GM23338 (cell line): ENCODE results near the gene AK4. TPM values are rescaled to one million over a fixed set of nuclear protein-coding genes. Genes with fewer than 3 reads are reported as not detected.

ENCODE experiments used
- ATAC-seq: fragments of 200-7000 bp; cut with Tn5 transposase; 3 replicates; pipeline ENCODE4 v1.9.1; 2020
- DNase-seq: peaks from one replicate; pipeline ENCODE4 v3.0.0-alpha.2; 2015; ENCODE audit warnings: low spot score
- H2AFZ ChIP-seq: fragments of 200-600 bp; sonication (generic); 2 replicates; pipeline ENCODE4 v1.8.0; 2016; ENCODE audit warnings: antibody characterized with exemption, mild to moderate bottlenecking, moderate library complexity
- H3F3A ChIP-seq: fragments of 200-600 bp; sonication (generic); replicated peaks from 2 replicates; pipeline ENCODE4 v1.8.0; 2017; ENCODE audit warnings: antibody characterized with exemption, mixed run types, low read depth
- H3K27ac ChIP-seq: fragments of 200-600 bp; sonication (generic); 2 replicates; pipeline ENCODE4 v1.6.1; 2016; ENCODE audit warnings: low read depth
- H3K27me3 ChIP-seq: fragments of 200-600 bp; sonication (generic); 2 replicates; pipeline ENCODE4 v1.8.0; 2016; ENCODE audit warnings: mild to moderate bottlenecking, mixed run types, moderate library complexity; ENCODE audit not compliant: insufficient read depth
- H3K36me3 ChIP-seq: fragments of 200-600 bp; sonication (generic); 2 replicates; pipeline ENCODE4 v1.8.0; 2016; ENCODE audit warnings: mild to moderate bottlenecking; ENCODE audit not compliant: insufficient read depth
- H3K4me1 ChIP-seq: fragments of 200-600 bp; sonication (generic); 2 replicates; pipeline ENCODE4 v1.8.0; 2016; ENCODE audit warnings: mild to moderate bottlenecking, moderate library complexity; ENCODE audit not compliant: insufficient read depth
- H3K4me2 ChIP-seq: fragments of 200-600 bp; sonication (generic); 2 replicates; pipeline ENCODE4 v1.7.1; 2017; ENCODE audit warnings: mixed run types
- H3K4me3 ChIP-seq: fragments of 200-600 bp; sonication (generic); 2 replicates; pipeline ENCODE4 v1.6.1; 2016; ENCODE audit warnings: mixed run types
- H3K79me2 ChIP-seq: fragments of 200-600 bp; sonication (generic); replicated peaks from 2 replicates; pipeline ENCODE4 v1.8.0; 2017; ENCODE audit warnings: mild to moderate bottlenecking; ENCODE audit not compliant: insufficient read depth
- H3K9me2 ChIP-seq: fragments of 200-600 bp; sonication (generic); 2 replicates; pipeline ENCODE4 v1.8.0; 2017; ENCODE audit not compliant: insufficient read depth
- H4K20me1 ChIP-seq: fragments of 200-600 bp; sonication (generic); replicated peaks from 2 replicates; pipeline ENCODE4 v1.8.0; 2017; ENCODE audit warnings: mild to moderate bottlenecking; ENCODE audit not compliant: insufficient read depth
- H3K27ac Mint-ChIP-seq: 2 replicates; pipeline ENCODE4 v1.8.0; 2020; ENCODE audit warnings: inconsistent platforms, mild to moderate bottlenecking, moderate library complexity, mixed read lengths
- H3K27me3 Mint-ChIP-seq: 3 replicates; pipeline ENCODE4 v1.8.0; 2022; ENCODE audit warnings: low read depth, mild to moderate bottlenecking, moderate library complexity, mixed read lengths, inconsistent platforms; ENCODE audit not compliant: insufficient read depth, poor library complexity
- H3K36me3 Mint-ChIP-seq: 3 replicates; pipeline ENCODE4 v1.8.0; 2021; ENCODE audit warnings: low read depth, mild to moderate bottlenecking, inconsistent platforms, moderate library complexity, mixed read lengths
- H3K4me1 Mint-ChIP-seq: 3 replicates; pipeline ENCODE4 v1.8.0; 2020; ENCODE audit warnings: mild to moderate bottlenecking, inconsistent platforms, mixed read lengths
- H3K4me3 Mint-ChIP-seq: 3 replicates; pipeline ENCODE4 v1.8.0; 2021; ENCODE audit warnings: moderate library complexity, mild to moderate bottlenecking, inconsistent platforms, mixed read lengths
- H3K9me3 Mint-ChIP-seq: 3 replicates; pipeline ENCODE4 v1.8.0; 2020; ENCODE audit warnings: moderate library complexity, mild to moderate bottlenecking, inconsistent platforms, mixed read lengths
- CTCF ChIP-seq, 2 experiments: fragments of 200-600 bp in 1 of 2; sonication (generic) in 1 of 2; conservative IDR thresholded peaks; 2 replicates each; pipeline versions ENCODE4 v1.5.1 to v1.6.1; 2016 to 2017; ENCODE audit warnings: antibody characterized with exemption in 2 of 2, low read depth in 2 of 2, mild to moderate bottlenecking in 2 of 2, moderate library complexity in 1 of 2
- ETS1 ChIP-seq: IDR thresholded peaks from 2 replicates; pipeline ENCODE4 v1.6.1; 2016; ENCODE audit warnings: antibody characterized with exemption
- EZH2 ChIP-seq: fragments of 200-600 bp; sonication (generic); IDR thresholded peaks from one replicate; pipeline ENCODE4 v1.8.0; 2017; ENCODE audit warnings: antibody characterized with exemption, mild to moderate bottlenecking, low read depth; ENCODE audit not compliant: unreplicated experiment
- EZH2phosphoT487 ChIP-seq: fragments of 200-600 bp; sonication (generic); IDR thresholded peaks from one replicate; pipeline ENCODE4 v1.8.1; 2018; ENCODE audit warnings: antibody characterized with exemption; ENCODE audit not compliant: unreplicated experiment
- JUNB ChIP-seq: IDR thresholded peaks from one replicate; pipeline ENCODE4 v1.6.1; 2016; ENCODE audit warnings: antibody characterized with exemption; ENCODE audit not compliant: unreplicated experiment
- NANOG ChIP-seq: IDR thresholded peaks from 2 replicates; pipeline ENCODE4 v1.6.1; 2016; ENCODE audit warnings: antibody characterized with exemption, borderline replicate concordance
- POLR2AphosphoS5 ChIP-seq: IDR thresholded peaks from 2 replicates; pipeline ENCODE4 v1.6.1; 2016; ENCODE audit warnings: antibody characterized with exemption, low read depth
- REST ChIP-seq: IDR thresholded peaks from one replicate; pipeline ENCODE4 v1.6.1; 2018; ENCODE audit warnings: antibody characterized with exemption; ENCODE audit not compliant: unreplicated experiment
- STAT1 ChIP-seq: IDR thresholded peaks from one replicate; pipeline ENCODE4 v1.6.1; 2016; ENCODE audit warnings: antibody characterized with exemption; ENCODE audit not compliant: unreplicated experiment
- ZNF114 ChIP-seq: fragments of 250-450 bp; sonication (Bioruptor Pico); IDR thresholded peaks from 2 replicates; pipeline ENCODE4 v1.5.0; 2020; ENCODE audit warnings: mild to moderate bottlenecking, moderate library complexity
- ZNF331 ChIP-seq: fragments of 250-450 bp; sonication (Bioruptor Pico); IDR thresholded peaks from 2 replicates; pipeline ENCODE4 v1.5.0; 2020; ENCODE audit warnings: low read depth, mild to moderate bottlenecking, moderate library complexity
- ZNF462 ChIP-seq: fragments of 250-450 bp; sonication (Bioruptor Pico); IDR thresholded peaks from 2 replicates; pipeline ENCODE4 v1.5.0; 2020; ENCODE audit warnings: mild to moderate bottlenecking, moderate library complexity
- polyA plus RNA-seq: library from polyadenylated mRNA; unstranded; fragments of >200 nt; fragmentation: Nextera tagmentation; extraction: Ambion mirVana; gene quantifications from 2 replicates; pipeline ENCODE4 v1.2.1, GENCODE V29; 2016
- total RNA-seq: library from RNA; depleted of rRNA; stranded (reverse); fragments of >200 nt; shearing (Covaris generic); gene quantifications from 2 replicates; pipeline ENCODE4 v1.2.3, GENCODE V29; 2014

Gene AK4
- total and polyA plus RNA-seq, 2 experiments from 2014 or later: 123 to 127 TPM

GRCh38 chr1:65177457-65177856, 29.5 kb downstream of the AK4 start:
- DNase-seq: no peak
- no peak for ATAC-seq
- Mint-ChIP-seq H3K9me3 (no peaks in the 10 kb centered on the region), H3K4me1 (peaks cover 67% of the 10 kb centered on the region), H3K27me3 (no peaks in the 10 kb centered on the region), H3K4me3 (no peak overlapping the region), H3K36me3 (no peaks in the 10 kb centered on the region), H3K27ac (no peak overlapping the region)
- Histone ChIP-seq H3K36me3 (no peaks in the 10 kb centered on the region), H3K4me3 (no peak overlapping the region), H3K4me2 (0 out of 2 replicates have a peak overlapping the region, but pooled peaks have one; percentile 2), H3K79me2 (peaks cover 100% of the 10 kb centered on the region), H3K9me2 (no peaks in the 10 kb centered on the region), H3F3A (no peaks in the 10 kb centered on the region), H3K27me3 (no peaks in the 10 kb centered on the region), H2AFZ (no peak overlapping the region), H4K20me1 (peaks cover 5% of the 10 kb centered on the region; the same call in 1 of the 2 replicates), H3K27ac (no peak overlapping the region), H3K4me1 (peaks cover 53% of the 10 kb centered on the region)
- TF ChIP-seq STAT1: no peak
- no peak for TF ChIP-seq POLR2AphosphoS5
- no peak for TF ChIP-seq ZNF114 (CRISPR knock-in tag)
- TF ChIP-seq EZH2: no peak
- TF ChIP-seq EZH2phosphoT487: no peak
- no peak for TF ChIP-seq ZNF462 (CRISPR knock-in tag)
- no peak for TF ChIP-seq CTCF (conservative IDR thresholded peaks at IDR 0.05; ENCODE audit: low read depth in 2 of 2)
- no peak for TF ChIP-seq REST
- TF ChIP-seq JUNB: no peak
- TF ChIP-seq NANOG: no peak
- TF ChIP-seq ZNF331: no peak
- no peak for TF ChIP-seq ETS1
